Umbilical cord (tissue), 2 donors: ENCODE results near the gene PLEKHG5. TPM values are rescaled to one million over a fixed set of nuclear protein-coding genes. Genes with fewer than 3 reads are reported as not detected.
"Not testable (repeated sequence)": the region's sequence is repeated elsewhere in the genome, so short reads cannot be mapped to it uniquely, and the experiment has no call there.

ENCODE experiments used
- DNase-seq: peaks from one replicate; pipeline ENCODE4 v3.0.0-alpha.2; 2015; ENCODE audit warnings: low spot score
- total RNA-seq: library from RNA; depleted of rRNA; stranded (reverse); fragments of >200 nt; gene quantifications from one replicate; pipeline ENCODE4 v1.2.3, GENCODE V29; 2014; ENCODE audit warnings: low replicate concordance; ENCODE audit not compliant: insufficient read depth

The PLEKHG5 gene
- total RNA-seq, 1 donor from 2014 or later, result 17.1 TPM

DNA sequence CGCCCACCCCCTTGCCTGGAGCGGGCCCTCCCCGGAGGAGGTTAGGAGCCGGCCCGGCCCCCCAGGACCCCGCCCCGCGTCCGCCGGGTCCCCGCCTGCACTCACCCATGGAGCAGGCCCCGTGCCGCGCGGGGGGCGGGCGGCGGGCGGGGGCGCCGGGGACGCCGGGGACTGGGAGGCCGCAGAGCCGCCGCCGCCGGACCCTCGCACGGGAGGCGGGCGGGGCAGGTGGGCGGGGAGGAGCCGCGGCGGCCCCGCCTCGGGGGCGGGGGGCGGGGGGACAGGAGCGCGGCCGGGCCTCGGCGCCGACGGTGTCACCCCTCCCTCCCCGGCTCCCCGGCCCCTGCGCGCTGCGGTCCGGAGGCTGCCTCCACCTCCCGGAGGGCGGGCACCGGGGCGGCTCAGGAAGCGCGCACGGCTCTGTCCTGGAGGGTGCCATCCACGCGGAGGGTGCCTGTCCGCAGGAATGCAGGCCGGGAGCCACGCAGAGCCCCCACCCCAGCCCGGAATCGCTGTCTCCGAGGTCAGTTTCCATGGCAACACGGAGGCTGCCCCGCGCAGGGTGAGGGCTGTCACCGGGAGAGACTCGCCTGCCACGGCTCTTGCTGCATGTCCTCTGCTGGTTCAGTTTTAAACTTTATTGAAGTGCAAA, 5.9 kb upstream of the PLEKHG5 start:
- DNase-seq, result peak; percentile 69

DNA sequence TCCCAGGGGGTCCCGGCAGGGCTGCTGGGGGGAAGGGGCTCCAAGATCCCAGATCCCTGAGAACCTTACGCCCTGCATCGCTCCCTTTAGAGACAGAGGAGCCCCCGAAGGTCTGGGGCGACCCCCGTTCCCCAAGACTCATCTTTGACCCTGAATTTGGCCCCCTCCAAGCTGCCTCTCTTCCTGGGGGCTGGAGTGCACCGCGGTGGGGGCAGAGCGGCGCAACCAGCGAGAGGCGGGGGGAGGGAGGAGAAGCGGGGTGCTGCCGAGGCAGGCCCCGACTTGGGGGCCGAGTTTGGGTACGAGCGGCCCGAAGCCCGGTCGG, 5.4 kb upstream of the PLEKHG5 start:
- DNase-seq, result no peak

DNA sequence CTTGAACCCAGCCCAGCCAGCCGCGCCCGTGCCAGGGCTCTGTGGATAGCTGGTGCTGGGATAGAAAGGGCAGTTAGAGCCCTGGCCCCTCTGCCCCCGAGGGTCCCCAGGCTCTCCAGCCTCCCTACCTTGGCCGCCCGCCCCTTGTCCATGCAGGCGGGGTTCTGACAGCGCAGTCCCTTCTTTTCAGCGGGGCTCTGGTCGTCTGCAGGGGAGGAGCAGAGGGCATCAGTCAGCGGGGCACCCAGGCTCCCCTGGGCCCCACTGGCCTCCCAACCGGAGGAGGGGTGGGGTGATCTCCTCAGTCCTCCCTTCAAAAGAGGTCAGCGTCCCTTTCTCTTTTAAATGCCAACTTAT, 4.9 kb upstream of the PLEKHG5 start:
- DNase-seq, result peak; percentile 56

DNA sequence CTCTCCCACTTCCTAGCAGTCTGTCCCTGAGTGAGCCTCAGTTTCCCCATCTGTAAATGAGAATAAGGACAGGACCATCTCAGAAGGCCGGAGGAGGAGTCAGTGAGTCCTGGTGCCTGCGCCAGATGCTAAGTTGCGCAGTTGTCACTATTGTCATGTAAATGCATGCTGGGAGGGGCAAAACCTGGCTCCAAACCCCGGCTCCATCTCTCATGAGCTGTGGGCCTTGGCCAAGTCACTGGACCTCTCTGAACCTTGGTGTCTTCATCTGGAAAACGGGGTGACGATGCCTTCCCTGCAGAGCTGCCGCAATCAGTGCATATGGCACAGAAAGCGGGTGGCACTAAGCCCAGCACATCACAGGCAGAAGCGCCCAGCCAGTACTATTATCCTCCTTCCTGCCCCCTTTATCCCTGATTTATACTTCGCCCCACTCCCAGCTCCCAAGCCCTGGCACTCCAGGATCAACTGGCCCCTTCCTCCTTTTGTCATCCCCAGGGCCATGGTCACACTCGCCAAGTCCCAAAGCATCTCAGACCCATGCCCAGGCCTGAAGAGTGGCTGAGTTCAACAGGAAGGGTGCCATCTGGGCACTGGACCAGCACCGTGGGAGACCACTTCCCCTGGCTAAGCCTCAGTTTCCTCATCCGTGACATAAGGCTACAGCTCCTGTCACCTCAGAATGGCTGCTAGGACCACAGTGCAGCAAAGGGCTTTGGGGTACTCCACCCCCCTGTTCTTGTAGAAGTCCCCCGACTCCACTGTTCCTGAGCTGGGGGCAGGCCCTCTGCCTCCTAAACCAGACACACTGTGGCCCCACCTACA, 4.3 kb upstream of the PLEKHG5 start:
- DNase-seq, result no peak

DNA sequence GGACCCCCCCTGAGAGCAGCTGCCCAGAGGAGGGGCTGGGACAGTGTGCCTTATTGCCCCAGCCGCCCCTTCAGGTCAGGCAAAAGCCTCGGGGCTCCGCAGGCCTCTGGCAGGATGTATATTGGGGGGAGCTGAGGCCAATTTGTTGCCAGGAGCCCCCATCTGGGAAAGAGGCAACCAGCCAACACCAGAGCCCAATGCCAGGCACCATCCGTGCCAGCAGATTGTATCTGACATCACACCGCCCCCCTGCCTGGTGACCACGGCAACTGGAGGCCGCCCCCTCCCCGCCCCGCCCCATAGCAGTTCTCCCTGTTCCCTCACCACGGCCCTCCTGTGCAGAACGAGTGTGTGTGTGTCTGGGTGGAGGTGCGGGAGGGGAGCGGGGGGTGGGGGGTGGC, 3.6 kb upstream of the PLEKHG5 start:
- DNase-seq, result no peak

DNA sequence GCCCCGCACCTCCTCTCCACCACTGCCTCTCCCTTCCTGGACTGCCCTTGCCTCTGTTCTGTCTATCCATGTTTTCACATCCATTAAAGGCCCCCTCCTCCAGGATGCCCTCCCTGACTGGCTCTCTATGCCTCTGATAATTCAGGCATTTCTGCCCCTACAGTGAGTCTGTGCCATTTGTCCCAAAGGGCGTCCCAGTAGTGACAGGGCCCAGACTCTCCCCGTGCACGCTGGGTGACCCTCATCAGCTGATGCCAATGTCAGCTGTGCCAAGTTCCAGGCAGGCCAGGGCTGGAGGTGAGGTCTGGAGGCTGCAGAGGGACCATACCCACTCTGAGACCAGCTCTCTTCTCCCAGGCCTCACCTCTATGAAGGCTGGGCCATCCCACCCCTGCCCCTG, 3.2 kb upstream of the PLEKHG5 start:
- DNase-seq, result no peak

DNA sequence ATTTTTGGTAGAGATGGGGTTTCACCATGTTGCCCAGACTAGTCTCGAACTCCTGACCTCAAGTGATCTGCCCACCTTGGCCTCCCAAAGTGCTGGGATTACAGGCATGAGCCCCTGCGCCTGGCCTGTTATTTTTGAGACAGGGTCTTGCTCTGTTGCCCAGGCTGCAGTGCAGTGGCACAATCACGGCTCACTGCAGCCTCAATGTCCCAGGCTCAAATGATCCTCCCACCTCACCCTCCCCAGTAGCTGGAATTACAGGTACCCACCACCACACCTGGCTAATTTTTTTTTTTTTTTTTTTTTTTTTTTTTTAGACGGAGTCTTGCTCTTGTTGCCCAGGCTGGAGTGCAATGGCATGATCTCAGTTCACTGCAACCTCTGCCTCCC, 2.4 kb upstream of the PLEKHG5 start:
- DNase-seq, result not testable (repeated sequence)

DNA sequence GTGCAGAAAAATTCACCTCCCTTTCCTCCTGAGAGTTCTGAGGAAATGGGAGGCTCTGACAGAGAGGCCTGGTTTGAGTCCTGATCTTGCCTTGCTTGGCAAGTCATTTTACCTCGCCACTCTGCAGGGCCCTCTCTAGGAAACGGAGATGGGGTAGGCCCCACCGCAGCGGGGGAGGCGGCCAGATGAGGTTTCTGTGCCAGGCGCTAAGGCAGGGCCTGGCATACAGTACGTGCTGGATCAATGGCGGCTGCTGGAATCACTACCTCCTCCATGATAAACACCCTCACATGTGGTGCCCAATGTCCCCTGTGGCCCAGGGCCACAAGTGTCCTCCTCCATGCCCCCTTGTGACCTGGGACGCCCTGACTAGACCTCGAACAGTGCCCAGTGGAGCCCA, 499 bp upstream of the PLEKHG5 start:
- no peak for DNase-seq

DNA sequence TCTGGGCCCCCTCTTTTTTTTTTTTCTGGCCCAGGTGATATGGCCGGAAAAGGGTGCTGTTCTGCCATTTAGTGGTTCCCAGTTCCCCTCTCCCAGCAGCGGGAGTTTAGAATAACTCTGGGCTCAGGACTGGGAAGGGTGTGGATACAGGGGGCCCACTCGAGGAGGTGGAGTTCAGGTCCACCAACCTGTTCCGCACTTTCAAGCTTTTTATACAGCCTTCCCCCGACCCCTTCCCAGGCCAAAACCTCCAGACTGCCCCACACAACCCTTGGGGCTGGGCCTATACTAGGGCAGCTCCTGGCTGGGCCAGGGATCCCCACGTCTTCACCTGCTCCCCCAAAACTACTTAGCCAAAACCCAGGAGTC, 402 bp downstream of the PLEKHG5 start:
- DNase-seq, result no peak

DNA sequence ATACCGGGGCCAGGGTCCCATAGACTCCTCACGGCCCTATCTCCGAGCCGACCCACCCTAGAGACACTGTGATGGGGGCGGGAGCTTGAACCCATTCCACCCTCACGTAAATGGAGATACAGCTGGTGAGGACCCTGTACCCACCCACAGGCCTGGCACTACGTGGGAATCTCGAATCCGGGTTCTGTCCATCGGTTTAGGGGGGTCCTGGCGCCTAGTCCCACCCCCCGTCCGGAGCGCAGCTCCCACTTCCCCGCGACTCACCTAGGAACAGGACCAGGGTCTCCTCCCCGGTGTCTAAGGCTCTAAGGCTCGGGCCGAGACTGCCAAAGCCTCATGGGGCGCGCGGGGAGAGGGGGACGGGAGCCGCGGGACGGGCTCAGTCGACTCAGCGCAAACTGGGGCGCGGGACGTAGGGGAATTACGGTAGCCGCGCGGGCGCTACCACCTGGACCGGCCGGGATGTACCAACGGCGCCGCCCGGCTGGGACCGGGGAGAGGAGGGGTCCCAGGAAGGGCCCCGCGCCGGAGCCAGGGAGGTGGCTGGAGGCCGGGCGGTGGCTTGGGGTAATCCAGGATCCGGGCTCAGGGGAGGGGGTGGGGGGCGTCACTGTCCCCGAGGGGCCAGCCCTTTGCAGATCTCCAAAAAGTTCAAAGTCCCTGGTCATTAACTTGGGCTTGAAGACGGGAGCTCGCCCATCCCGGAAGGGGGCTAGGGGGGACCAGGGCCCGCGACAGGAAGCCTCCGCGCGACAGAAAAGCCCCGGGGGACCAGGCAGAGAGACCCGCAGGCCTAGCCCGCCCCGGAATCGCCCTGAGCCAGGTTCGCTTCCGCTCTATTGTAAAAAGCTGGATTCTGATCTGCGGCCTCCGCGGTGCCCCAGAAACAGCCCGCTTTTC, 1.0 kb downstream of the PLEKHG5 start:
- peak; percentile 49 for DNase-seq

DNA sequence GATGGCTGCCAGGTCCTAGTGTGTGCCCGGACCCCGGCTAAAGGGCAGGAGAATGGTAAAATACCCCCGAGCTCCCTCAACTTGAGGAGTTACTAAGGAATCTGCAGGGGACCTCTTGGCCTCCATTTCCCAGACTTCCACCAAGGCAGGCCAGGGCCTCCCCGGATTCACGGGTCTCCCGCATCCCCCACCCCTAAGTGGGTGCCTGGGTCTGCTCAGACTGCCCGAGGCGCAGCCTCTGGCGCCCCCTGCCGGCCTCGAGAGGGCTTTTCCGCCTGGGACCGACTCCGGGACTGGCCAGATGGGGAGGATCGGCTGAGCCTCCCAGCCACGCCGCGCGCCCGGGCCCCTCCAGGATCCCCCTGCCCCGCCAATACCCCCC, 1.7 kb downstream of the PLEKHG5 start:
- peak; percentile 53 for DNase-seq

DNA sequence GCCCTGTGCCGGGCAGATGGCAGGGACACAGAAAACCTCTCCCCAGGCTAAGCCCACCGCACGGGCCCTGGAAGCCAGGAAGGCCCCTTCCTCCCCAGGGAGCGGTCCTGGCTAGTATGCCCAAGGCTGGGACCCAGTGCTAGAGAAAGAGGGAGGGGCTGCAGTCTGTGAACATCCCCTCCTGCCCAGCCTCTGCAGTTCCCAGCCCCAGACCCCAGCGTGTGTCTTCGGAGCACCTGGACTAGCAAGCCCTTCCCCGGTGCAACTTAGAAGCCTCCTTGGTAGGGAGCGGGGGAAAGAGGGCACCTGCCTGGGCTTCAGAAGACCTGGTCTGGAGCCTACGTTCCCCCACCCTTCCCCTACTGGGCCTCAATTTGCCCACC, 2.1 kb downstream of the PLEKHG5 start:
- DNase-seq, result no peak

DNA sequence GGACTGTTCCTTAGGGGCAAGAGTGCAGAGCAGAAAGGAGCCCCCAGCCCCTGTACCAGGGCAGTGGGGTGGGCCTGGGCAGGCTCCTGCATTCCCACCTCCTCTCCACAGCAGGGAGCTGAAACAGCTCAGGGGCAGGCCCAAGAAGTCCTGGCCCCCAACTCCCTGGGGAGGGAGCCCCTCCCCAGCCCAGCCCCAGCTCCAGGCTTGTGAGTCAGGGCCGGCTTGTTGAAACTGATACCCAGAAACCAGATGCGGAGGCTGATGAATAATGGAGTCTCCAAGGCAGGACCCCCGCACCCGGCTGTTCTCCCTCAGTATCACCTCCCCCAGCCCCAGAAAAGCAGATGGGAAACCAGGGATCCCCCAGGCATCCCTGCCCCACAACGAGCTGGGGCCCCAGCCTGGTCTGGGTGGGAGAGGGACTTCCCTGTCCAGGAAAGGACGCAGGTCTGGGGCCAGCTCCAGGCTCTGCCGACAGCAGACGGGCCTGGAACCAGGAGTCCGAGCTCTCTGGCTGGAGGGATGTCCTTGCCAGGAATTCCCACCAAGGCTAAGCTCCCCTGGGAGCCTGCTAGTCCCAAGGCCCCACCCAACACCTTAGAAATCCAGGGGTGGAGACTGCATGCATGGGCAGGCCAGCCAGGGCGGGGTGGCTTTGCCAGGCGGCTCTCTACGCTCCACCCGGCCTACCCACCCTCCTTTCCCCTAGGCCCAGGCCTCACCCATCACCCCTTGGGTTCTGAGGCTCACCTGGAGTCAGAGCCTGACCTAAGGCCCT, 2.7 kb downstream of the PLEKHG5 start:
- peak; percentile 28 for DNase-seq

DNA sequence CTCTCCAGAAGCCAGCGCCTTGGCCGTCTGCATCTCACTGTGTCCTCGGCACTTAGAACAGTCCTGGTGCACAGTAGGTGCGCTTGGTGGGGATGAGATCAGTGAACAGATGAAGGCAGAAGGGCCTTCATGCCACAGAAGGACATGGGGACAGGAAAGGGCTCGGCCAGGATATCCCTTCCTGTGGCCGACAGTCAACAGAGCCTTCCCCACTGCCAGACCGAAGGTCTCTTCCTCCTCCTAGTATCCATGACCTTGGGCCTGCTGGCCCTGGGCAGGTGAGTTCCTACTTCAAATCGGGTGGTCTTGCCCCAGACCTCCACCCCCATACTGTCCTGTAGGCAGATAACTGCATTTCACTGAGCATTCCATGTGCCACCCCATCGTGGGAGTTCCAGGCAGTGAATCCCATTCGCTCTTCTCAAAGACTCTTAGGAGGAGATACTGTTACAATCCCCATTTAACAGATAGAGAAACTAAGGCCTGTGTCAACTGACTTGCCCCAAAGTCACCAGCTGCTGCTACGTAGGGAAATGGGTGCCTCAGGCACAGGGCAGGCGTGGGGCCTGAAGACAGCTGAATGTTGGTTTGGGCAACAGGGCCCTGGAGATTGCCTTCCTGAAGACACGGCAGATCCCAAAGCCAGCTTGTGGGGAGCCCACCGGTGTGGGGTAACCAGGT, 3.5 kb downstream of the PLEKHG5 start:
- DNase-seq, result no peak

DNA sequence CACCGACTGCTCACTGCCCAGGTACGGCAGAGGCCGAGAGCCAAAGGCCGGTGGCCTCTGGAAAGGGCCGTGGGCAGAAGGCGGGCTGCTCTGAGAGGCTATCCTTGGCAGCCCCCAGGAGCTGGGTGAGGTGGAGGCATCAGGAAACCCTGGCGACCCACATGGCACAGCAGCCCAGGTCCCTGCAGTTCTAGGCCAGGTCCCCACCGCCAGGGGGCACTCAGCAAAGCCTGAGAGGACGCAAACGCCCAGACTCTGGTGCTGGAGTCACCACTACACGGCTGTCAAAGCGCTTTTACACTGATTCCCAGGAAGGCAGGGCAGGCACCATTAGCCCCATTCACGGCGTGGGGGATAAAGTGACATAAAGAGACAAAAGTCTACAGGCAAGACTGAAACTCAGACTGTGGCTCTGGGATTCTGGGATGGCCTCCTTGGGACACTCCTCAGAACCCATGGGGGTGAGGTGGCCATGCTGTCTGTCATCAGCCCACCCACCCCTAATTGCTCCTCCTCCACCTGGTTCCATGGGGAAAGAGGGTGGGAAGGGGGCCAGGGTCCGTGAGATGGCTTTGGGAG, 4.9 kb downstream of the PLEKHG5 start:
- DNase-seq, result peak; percentile 78

DNA sequence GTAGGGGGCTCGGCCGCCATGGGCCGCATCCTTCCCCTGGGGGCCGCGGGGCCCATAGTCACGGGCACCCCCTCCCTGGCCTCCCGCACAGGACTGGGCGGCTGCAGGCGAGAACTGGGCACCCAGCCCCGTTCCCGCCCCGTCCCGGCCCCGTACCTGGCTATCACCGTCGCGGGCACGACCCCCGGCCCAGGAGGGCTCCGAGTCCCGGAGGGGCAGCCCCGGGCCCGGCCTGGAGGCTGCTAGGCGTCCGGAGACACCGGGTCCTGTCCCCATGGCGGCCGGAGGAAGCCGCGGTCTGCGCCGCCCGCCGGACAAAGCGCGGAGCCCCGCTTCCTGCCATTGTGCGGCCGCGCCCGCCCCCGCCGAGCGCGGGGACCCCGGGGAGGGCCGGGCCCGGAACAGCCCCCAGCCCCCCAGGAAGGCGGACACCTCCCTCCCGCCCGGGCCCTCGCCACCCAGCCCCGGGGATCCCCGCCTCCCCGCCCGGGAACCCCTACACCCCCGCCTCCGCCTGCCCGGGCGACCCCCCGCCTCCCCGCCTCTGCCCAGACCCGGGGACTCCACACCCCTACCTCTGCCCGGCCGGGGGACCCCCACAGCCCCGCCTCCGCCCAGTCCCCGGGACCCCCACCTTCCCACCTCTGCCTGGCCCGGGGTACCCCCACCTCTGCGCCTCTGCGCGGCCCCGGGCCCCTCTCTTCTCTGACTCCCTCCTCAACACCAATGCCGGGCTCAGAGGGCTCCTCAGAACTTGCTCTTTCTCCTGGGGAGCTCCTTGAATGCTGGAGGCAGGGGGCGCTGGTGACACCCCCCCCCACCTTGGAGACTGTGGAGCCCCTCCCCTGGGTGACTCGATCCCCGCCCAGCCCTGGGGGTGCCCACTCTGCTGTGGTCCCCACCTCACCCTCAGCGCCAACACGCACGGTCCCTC, 6.0 kb downstream of the PLEKHG5 start:
- DNase-seq, result no peak

DNA sequence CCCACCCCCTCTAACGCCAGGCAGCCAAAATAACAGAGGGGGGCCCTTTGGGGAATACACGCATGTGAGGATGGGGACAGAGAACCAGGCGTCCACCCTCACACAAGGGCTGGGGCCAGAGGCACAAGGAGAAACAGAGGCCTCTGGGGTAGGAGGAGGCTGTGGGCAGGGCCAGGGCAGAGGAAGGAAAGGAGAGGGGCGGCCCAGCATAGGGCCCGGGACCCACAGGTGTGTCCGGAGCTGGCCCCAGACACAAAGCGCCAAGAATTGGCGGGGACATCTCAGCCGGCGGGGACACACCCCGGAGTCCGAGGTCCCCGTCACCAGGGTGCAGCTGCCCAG, 6.7 kb downstream of the PLEKHG5 start:
- no peak for DNase-seq

DNA sequence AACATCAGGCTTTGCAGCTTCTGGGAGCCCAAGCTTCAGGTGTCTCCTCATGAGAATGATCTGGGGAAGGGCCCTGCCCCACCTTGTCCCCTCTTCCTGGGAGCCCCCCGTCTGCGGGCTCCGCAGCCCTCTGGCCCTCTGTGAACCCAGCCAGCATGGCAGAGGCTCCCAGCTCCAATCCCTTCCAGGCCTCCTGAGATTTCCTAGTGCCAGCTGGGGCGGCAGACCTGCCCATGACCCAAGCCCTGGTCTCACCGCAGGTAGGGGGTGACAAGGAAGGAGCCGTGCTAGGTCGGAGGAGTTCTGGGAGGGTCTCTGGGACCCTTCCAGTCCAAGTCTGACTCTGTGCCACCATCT, 7.7 kb downstream of the PLEKHG5 start:
- DNase-seq, result no peak

DNA sequence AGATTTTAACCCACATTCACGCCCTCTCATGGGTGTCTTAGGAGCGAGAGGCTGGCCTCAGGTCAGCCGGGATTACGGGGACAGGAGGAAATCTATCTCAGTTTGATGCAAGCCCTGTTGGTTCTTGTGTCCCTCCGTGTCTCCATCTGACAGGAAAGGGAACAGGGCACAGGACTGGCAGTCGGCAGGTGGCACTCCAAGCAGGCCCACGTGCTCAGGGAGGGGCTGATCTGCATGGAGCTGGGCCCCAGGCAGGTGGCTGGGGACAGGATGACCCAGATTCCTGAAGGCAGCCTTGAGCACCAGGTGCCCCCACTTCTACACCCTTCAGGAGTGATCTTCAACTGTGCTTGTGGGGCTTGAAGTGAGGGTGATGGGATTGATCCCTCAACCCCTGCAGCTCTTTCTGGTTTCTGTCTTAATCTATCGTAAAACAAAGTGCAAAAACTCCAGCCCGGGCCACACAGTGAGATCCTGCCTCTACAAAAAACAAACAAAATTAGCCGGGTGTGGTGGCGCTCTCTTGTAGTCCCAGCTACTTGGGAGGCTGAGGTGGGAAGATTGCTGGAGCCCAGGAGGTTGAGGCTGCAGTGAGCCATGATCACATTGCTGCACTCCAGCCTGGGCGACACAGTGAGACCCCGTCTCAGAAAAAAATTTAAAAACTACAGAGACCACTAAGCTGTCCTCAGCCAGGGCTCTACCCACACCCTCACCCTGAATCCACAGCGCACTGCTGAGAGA, 8.3 kb downstream of the PLEKHG5 start:
- DNase-seq, result no peak
